Measurements from ENCODE around the gene UGT1A5.
"Not testable (repeated sequence)": the region's sequence is repeated elsewhere in the genome, so short reads cannot be mapped to it uniquely, and the experiment has no call there.

The UGT1A5 gene

GRCh38 chr2:233747283-233747544, 34.5 kb downstream of the UGT1A5 start:
- DNase-seq (ENCODE audit: extremely low read depth, low read depth) = no peak
- TF ChIP-seq CTCF (IDR thresholded peaks at IDR 0.05; ENCODE audit: low read depth, low read length) = no peak

GRCh38 chr2:233750689-233751088, 38.0 kb downstream of the UGT1A5 start:
- DNase-seq (ENCODE audit: extremely low read depth, low read depth) = not testable (repeated sequence)

- DNase-seq (ENCODE audit: extremely low read depth, low read depth) = not testable (repeated sequence)
Observed at GRCh38 chr2:233751212-233752009, 38.7 kb downstream of the UGT1A5 start.

- no peak for TF ChIP-seq CTCF (IDR thresholded peaks at IDR 0.05; ENCODE audit: low read depth, low read length)
- no peak for DNase-seq (ENCODE audit: extremely low read depth, low read depth)
Observed at GRCh38 chr2:233754872-233755611, 42.3 kb downstream of the UGT1A5 start.

- TF ChIP-seq CTCF (IDR thresholded peaks at IDR 0.05; ENCODE audit: low read depth, low read length) = no peak
- no peak for DNase-seq (ENCODE audit: extremely low read depth, low read depth)
Observed at GRCh38 chr2:233756429-233757081, 43.8 kb downstream of the UGT1A5 start.

- no peak for DNase-seq (ENCODE audit: extremely low read depth, low read depth)
- TF ChIP-seq CTCF (IDR thresholded peaks at IDR 0.05; ENCODE audit: low read depth, low read length) = no peak
Observed at GRCh38 chr2:233758141-233758540, 45.4 kb downstream of the UGT1A5 start.

GRCh38 chr2:233758849-233759248, 46.1 kb downstream of the UGT1A5 start:
- DNase-seq (ENCODE audit: extremely low read depth, low read depth) = no peak
- TF ChIP-seq CTCF (IDR thresholded peaks at IDR 0.05; ENCODE audit: low read depth, low read length) = no peak

GRCh38 chr2:233760043-233760442, 47.3 kb downstream of the UGT1A5 start, which contains the start of gene UGT1A1:
Gene UGT1A1, plus strand, starts transcription at chr2:233760270. Its CDS starts 18 bp downstream, at chr2:233760288.
- DNase-seq (ENCODE audit: extremely low read depth, low read depth) = no peak
- TF ChIP-seq CTCF (IDR thresholded peaks at IDR 0.05; ENCODE audit: low read depth, low read length) = no peak

All from AG09319 (cell line).